AG08395 (cell line): Measurements from ENCODE around the gene CANX.

Experiments used
- DNase-seq: peaks from one replicate; pipeline ENCODE4 v3.0.0; 2012; ENCODE audit warnings: mixed read lengths, low spot score

Gene CANX

DNA sequence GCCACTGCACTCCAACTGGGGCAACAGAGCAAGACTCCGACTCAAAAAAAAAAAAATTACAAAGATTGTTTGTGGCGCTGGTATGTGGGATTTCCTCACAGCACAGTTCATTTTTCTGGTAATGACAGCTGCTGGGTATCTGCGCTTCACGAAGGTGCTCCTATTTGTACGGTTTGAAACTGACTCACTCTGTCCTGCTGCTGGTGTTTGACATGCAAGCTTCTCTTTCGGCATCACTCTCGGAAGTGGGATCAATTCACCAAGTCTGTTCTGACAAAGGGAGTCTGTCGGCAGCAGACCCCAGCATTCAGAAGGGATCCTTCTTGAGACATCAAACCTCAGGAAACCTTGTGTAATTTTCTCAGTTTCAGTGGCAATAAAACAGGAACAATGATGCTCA lies 60.2 kb downstream of the CANX start:
- DNase-seq, result no peak

DNA sequence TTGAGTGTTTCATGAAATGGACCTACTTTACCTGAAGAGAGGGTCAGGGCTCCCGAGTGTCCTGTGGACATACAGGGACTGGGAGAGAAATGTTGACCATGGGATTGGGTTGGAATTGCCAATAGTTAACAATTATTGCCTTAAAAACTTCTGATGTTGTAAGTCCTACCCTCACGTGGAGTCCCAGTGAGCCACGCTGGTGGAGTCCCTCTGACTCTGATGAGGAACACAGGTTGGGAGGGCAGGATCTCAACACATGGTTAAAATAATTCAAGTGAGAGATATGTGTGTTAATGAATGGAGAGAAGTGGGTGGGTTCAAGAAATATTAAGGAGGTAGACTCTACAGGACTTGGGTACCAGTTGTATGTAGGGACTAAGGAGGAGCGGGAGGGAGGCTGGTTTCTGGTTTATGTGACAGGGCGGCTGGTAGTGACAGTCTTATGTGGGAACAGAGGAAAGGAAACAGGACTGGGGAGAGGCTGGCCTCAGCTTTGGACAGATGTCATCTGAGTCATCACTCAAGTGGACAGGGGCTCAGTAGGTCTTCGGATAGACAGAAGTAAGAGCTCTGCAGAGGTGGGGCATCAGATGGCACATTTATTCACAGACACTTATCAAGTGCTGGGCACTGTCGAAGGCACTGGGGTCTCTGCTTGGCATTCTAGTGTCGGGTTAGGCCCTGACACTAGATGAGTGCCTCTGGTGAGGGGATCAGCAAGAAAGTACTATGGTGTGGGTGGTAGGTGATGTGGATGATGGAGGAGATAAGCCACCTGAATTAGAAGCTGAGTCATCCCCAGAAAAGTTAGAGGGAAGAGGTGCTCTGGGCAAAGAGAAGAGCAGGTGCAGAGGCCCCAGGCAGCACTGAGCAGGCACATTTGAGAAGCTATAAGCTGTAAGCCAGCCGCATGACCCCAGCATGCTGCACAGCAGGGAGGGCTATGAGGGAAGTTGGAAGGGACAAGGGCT lies 61.1 kb downstream of the CANX start:
- DNase-seq, result no peak

DNA sequence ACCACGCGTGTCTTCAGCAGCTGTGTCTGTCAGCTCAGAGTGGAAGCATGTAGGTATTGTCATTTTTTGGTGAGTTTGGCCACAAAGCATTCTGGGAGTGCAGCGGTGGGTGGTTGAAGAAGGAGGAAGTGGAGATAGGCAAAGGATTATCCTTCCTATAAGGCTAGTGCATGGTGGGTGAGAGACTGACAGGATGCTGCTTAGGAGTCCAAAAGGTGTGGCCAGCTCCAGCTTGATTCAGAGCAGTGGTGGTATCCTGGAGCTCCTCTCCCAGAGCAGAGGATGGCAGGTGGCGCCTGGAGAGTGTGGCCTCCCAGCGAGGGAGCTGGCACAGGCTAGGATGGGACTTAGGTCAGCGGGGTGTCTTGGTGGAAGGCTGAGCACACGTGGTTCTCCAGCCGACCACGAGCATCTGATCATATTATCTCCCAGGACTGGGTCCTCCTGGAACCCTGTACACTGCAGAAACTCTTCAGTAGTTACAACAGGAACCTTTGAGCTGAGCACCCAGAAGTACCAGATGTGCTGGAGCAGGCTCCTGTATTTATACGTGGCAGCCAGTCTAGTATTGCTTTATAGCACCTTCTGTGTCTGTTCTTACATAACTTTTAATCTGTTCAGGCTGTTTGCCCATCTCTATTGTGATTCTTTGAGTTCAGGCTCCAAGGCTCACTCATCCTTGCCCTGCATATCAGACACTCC lies 63.5 kb downstream of the CANX start:
- peak; percentile 49 for DNase-seq

DNA sequence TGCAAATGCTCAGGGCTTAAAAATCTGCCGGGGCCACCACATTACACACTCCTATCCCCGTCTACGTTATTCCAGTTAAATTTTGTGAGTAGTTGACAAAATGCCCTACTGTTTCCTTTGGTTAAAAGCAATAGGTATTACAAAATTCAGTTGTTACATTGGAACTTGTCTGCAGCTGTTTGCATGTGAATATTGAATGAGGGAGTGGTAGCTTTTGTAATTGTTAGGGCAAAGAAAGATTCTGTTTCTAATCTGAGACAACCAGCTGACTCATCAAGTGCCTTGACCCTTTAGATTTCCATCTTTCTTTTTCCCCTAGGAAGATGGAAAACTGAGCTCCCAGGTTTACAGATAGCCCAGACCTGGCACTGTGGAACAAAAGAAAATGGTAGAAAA lies 64.0 kb downstream of the CANX start:
- peak; percentile 53 for DNase-seq

DNA sequence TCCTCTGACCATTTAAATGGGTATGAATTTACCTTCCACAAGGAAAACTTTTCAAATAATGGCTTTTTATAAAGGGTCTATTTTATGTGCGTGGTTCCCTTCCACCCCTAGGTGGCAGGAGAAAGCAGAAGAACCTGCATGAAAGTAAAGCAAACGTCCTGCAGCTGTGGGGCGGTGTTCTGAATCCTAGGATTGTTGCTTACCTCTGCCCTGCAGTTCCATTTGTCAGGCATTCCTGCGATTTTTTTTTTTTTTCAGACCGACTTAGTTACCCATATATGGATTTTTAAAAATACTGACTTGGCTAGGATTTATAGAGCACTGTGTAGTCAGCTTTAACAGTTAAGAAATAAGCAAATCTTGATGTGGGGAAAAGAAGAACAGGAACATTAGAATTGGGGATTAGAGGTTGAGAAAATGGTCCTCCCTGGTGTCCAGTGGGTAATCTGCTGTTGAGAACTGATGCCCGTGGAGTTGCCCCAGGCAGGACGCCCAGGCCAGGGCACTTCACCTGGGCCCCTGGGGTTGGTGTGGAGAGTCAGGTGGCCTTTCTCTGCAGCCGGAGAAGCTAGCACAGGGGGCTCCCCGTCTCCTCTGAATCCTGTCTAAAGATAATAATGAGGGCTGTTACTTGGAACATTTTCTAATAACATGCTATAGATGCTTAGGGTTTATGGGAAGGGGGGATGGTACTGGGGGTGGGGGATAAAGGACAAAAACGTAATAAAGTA lies 64.6 kb downstream of the CANX start:
- DNase-seq, result peak; percentile 75

DNA sequence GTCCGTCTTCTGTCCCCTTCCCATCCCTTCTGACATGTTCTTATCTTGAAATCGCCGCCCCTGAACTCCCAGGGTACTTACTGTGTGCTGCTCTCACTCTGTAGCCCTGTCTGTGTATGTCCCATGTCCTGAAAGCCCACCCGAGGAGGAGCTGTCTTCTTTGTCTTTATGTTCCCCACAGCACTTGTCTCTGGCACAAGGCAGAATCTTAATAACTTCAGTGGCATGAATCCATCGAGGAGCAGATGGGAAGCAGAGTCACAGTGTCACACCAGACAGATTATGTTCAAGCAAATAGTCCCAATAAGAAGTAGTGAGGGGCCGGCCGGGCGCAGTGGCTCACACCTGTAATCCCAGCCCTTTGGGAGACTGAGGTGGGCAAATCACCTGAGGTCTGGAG lies 65.3 kb downstream of the CANX start:
- no peak for DNase-seq

DNA sequence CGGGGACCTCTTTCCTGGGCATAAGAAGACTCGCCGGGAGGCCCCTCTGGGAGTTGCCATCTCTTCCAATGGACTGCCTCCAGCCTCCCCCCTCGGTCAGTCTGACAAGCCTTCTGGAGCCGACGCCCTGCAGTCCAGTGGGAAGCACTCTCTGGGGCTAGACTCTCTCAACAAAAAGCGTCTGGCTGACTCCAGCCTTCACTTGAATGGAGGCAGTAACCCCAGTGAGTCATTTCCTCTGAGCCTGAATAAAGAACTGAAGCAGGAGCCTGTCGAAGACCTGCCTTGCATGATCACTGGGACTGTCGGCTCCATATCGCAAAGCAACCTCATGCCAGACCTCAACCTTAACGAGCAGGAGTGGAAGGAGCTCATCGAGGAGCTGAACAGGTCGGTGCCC lies 66.6 kb downstream of the CANX start:
- DNase-seq, result peak; percentile 82

DNA sequence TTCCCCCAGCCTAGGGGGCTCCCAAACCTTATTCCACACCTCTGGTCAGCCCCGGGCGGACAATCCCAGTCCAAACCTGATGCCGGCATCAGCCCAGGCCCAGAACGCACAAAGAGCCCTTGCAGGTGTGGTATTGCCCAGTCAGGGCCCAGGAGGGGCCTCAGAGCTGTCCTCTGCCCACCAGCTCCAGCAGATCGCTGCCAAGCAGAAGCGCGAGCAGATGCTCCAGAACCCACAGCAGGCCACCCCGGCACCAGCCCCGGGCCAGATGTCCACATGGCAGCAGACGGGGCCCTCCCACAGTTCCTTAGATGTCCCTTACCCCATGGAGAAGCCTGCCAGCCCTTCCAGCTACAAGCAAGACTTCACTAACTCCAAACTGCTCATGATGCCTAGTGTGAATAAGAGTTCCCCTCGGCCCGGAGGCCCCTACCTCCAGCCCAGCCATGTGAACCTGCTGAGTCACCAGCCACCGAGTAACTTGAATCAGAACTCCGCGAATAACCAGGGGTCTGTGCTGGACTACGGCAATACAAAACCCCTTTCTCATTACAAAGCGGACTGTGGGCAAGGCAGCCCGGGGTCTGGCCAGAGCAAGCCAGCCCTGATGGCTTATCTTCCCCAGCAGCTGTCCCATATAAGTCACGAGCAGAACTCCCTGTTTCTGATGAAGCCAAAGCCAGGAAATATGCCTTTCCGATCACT lies 67.4 kb downstream of the CANX start:
- DNase-seq, result peak; percentile 15

DNA sequence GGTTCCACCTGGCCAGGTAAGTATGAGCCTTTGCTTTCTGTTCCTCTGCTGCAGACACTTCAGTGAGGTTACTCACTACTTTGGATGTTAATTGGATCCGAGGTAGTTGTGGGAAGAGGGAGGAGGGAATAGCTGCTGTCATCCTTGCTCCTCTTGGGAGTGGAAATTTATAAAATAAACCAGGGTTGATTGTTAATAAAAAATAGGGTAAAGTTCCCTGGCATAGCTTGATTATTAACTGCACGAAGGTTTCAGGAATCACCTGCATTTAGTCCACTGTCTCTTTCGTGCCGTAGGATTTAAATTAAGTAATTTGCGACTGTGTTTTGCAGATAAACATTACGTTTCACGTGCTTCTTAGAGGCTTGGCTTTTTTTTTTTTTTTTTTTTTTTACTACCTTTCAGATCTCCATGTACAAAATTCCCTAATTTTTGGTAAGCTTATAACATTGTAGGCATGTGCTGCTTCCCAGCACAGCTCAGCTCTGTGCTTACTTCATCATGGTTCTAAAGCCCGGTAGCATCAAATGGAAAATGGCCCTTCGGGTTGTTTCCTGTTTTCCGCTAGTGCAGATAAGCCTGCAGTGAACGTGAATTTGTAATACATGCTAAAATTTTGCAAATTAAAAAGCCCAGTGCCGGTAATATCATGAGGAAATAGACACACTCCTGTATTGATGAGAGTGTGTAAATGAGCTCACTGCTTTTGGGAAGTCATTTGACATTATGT lies 68.1 kb downstream of the CANX start:
- no peak for DNase-seq

DNA sequence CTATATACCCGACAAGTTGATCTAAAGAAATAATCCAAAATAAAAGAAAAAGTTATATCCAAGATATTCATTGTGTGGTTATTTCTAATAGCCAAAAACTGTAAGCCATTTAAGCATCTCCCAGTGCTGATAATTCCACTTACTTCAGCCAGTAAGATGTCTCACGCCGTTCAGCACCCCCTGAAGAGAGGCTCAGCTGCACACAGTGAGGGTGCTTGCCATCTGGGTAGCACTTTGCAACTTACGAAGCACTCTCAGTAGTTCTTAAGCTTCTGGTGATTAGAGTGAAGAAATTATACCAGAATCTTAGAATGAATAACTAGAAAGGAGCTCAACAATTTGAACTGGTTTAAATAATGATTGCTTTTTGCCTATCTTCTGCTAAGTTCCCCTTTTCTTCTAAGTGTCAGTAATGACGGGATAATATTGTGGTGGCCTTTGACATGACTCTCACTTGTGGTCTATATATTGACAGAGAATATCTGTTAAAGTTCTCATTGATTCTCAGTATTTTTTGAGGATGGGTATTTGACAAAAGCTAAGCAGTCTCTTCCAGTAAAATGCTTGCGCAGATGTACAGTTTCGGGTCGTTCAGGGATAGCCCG lies 68.8 kb downstream of the CANX start:
- DNase-seq, result no peak

DNA sequence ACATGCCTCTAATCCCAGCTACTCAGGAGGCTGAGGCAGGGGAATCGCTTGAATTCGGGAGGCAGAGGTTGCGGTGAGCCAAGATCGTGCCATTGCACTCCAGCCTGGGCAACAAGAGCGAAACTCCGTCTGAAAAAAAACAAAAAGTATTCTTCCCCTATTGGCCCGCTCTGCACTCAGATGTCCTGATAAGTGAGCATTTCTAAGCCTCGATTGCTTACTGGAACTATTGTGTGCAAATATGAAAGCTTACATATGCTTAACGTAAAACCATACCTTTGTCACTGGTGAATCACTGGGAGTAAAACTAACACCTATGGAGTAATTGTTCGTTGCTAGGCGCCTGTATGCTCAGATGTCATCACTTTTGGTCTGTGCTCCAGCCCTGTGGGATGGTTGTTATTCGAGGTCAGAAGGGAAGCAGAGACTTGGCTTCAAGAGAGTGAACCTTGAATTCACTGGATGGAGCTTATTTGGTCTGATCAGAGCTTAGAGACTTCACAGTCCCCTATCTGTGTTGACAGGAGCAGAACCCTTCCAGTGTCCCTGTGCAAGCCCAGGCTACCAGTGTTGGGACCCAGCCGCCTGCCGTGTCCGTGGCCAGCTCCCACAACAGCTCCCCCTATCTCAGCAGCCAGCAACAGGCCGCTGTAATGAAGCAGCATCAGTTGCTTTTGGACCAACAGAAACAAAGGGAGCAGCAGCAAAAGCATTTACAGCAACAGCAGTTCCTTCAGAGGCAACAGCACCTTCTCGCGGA lies 69.7 kb downstream of the CANX start:
- DNase-seq, result no peak

DNA sequence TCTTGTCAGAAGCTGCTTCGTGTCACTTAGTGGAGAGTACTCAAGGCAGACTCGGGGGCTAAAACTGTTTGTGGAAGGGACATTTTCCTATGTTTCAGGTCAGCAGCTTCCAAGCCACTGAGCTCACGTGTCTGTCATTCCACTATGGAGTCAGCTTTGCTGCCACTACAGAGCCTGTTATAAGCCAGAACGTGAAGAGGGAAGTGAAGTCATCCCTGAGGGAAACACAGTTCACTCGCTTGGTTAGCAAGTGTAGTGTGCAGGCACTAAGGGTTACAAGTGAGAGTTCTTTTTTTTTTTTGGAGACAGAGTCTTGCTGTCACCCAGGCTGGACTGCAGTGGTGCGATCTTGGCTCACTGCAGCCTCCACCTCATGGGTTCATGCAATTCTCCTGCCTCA lies 70.5 kb downstream of the CANX start:
- no peak for DNase-seq

DNA sequence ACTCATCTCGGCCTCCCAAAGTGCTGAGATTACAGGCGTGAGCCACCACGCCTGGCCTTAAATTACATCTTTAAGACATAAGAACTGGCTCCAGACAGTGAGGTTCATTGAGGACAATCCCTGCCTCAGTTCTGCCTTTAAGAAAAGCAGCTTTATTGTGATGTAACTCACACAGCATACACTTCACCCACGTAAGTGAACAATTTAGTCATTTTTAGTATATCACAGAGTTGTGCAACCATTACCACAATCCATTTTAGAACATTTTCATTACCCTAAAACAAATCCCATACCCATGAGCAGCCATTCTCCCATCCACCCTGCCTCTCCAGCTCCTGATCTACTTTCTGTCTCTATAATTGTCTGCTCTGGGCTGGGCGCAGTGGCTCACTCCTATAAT lies 71.0 kb downstream of the CANX start:
- DNase-seq, result no peak

DNA sequence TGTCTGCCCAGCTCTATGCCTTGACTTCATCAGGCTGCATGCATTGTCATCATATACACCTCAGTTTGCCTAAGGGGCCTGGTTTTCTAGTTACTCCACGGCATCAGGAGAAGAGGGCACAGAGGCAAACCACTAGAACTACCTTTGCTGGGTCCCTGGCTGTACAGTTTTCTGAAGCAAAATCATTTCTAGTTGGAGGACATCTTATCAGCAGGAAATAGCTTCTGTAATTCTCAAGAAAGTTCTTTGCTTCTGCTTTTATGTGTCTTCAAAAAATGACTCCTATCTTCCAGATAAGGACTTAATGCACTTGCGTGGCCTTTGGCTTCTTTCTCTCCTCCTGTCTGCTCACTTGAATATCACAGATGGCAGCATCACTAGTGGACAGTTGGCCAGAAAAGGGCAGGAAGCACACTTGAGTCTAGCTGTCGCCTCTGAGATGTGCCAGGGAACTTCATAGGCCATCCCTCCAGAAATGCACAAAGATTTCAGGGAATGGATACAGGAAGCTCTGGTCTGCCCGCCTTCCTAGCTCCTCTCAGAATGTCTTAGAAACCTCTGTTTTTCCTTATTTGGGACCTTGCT lies 72.6 kb downstream of the CANX start:
- no peak for DNase-seq

DNA sequence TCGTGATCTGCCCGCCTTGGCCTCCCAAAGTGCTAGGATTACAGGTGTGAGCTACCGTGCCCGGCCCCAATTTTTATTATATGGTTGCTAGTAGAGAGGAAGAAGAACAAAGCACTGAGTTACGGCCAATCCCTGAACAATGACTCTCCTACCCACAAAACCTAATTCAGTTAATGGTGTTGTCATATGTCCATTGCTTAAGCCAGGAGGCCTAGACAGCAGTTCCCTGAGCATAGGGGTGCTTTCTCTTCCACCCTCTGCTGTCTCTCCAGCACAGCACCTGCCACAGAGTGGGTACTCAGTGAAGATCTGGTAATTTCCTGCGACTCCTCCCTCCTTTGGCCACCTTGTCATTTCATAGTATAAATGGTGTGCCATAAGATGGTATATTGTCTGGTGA lies 73.6 kb downstream of the CANX start:
- no peak for DNase-seq

DNA sequence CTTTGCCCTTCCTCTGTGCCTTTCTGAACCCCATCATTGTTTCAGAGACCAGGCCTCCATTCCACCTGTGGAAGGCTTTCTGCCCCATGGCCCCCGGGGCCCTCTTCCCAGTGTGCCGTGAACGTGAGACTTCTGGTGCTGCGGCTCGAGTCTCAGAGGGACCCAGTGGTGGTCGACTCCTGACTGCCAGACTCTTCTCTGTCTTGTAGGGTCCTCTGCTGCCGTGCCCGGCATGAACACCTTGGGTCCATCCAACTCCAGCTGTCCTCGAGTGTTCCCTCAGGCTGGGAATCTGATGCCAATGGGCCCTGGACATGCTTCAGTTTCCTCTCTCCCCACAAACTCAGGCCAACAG lies 74.9 kb downstream of the CANX start:
- DNase-seq, result no peak

DNA sequence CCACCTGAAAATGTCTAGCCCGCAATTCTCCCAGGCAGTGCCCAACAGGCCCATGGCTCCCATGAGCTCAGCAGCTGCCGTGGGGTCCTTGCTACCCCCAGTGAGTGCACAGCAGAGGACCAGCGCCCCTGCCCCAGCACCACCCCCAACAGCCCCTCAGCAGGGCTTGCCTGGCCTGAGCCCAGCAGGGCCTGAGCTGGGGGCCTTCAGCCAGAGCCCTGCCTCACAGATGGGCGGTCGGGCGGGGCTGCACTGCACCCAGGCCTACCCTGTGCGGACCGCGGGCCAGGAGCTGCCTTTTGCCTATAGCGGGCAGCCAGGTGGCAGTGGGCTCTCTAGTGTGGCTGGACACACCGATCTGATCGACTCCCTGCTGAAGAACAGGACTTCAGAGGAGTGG lies 75.7 kb downstream of the CANX start:
- DNase-seq, result no peak

DNA sequence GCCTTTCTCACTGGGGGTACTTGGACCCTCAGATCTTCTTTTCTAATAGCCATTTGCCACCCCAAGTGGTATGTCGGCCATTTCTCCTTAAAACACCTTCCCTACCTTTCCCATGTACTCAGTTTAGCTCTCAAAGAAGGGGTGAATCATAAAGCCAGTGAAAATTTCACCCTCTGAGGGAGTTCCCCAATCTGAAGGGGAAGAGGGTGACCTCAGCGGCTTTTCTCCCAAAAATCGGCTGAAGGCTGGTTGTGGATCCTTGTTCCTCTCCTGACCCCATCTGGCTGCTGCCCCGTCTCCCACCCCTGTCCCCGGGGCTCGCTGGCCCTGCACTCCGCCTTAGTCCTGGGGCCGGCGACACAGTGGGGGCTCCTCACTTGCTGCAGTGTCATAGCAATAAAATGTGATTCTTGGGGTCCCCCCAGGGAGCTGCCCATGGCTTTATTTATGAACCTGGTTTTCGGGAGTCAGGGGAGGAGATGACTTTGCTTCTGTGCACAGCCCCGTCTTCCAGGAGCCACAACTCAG lies 77.7 kb downstream of the CANX start:
- DNase-seq, result no peak

DNA sequence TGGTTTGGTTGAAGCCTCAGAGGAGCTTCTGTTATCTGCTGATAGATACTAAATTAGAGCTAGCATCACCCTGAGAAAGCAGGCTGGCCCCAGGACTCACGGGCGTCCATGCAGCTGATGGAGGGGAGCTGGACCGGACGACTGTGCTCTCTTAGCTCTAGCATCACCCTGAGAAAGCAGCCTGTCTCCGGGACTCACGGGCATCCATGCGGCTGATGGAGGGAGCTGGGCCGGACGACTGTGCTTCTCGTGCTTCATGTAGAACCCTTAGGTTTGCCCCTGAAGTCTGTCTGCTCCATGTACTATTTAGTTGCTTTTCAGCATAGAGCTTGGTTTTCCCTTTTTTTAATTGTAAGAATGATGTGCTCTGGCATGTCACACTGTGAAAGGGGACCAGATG lies 78.7 kb downstream of the CANX start:
- DNase-seq, result no peak

DNA sequence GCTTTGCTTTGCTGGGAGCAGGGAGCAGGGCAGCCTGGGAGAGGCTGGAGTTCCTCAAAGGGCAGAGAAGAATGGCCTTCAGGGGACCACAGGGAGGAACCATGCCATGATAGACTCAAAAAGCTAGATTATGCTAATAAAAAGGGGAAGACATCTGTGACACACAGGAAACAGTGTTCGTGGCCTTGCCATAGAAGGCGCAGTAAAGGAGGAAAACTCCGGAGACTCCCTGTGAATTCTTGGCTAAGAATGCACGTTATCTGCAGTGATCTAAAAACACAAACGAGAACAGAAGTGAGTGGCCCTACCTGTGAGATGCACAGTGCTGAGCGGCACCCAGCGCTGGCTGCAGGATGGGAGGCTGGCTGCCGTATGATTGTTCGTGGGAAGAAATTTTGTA lies 79.1 kb downstream of the CANX start:
- DNase-seq, result no peak
